Pancreas (tissue), 10 donors: ENCODE results near the gene SLC25A42. TPM values are rescaled to one million over a fixed set of nuclear protein-coding genes. Genes with fewer than 3 reads are reported as not detected.

ENCODE experiments used
- ATAC-seq, 4 donors: fragments of 200-7000 bp; cut with Tn5 transposase; one replicate each; pipeline versions ENCODE4 v1.8.0 to v1.9.1; 2020; ENCODE audit warnings: mild to moderate bottlenecking in 4 of 4, moderate library complexity in 4 of 4
- DNase-seq, 6 donors: peaks; one replicate each; pipeline ENCODE4 v3.0.0-alpha.2; 2020
- FAIRE-seq: peaks from 2 replicates; lab custom pipeline; 2012; peaks lifted over from hg19 to GRCh38; lab: Jason Lieb, UNC
- H3K27ac ChIP-seq, 4 donors: fragments of 200-600 bp; sonication (generic); 1 replicate in 3 of 4; 2 replicates in 1 of 4; pipeline versions ENCODE4 v1.5.0 to v1.8.0; 2020
- H3K27me3 ChIP-seq, 4 donors: fragments of 200-600 bp; one replicate each; pipeline ENCODE4 v1.8.0; 2021
- H3K36me3 ChIP-seq, 3 donors: fragments of 200-600 bp; sonication (generic) in 1 of 3; one replicate each; pipeline versions ENCODE4 v1.5.0 to v1.8.0; 2020 to 2021
- H3K4me1 ChIP-seq, 3 donors: fragments of 200-600 bp; one replicate each; pipeline ENCODE4 v1.8.0; 2021
- H3K4me3 ChIP-seq, 4 donors: fragments of 200-600 bp; sonication (generic) in 2 of 4; one replicate each; pipeline versions ENCODE4 v1.5.0 to v1.8.0; 2020 to 2021
- H3K9me3 ChIP-seq, 4 donors: fragments of 200-600 bp; one replicate each; pipeline ENCODE4 v1.8.0; 2021
- WGBS, 2 donors: extraction: QIAGEN DNeasy Blood & Tissue Kit; methylation state at CpG; one replicate each; pipeline ENCODE4 v1.1.7; 2013; 5-methylcytosine and 5-hydroxymethylcytosine counted together
- intact Hi-C, 3 donors: fragments of 100-400 bp; cut with DNase I; formaldehyde crosslinking; loops; one replicate each; pipeline versions ENCODE4 v1.11.1 to v1.14.2; 2022
- polyA plus RNA-seq, 2 donors: library from polyadenylated mRNA; stranded (reverse); fragments of 200-250 nt; gene quantifications; one replicate each; pipeline ENCODE4 v1.2.3, GENCODE V29; 2013
- total RNA-seq, 6 donors: library from RNA; stranded (reverse); fragmentation: NEBNext Ultra II Directional in 4 of 6; extraction: Animal tissue kit (Norgen Biotek cat#: 25700) in 4 of 6; gene quantifications; one replicate each; pipeline versions ENCODE4 v1.2.1 to v1.2.4, GENCODE V29; 2021 to 2023
- TF ChIP-seq, protein P1 (sequence below), 4 donors: fragments of 200-600 bp; sonication (generic) in 3 of 4; IDR thresholded peaks; one replicate each; pipeline versions ENCODE4 v1.5.0 to v1.8.0; 2021; ENCODE audit warnings: antibody characterized with exemption in 4 of 4
- donor health status: healthy with polysubstance abuse.
- donor health status: DM: no; HTN: no; CAD: no; lungs with moderate emphysema.
- donor health status: DM: no; HTN: no; CAD: no.
- donor health status: control.
- donor health status: control.
- donor health status: Bipolar disorder and iron deficiency.
- donor health status: DM: yes; HTN: yes; CAD: no.
- donor health status: DM: no; HTN: no; CAD: no.
- donor health status: DM: no; HTN: no; CAD: no.
- donor health status: DM: yes; HTN: yes; CAD: no.

The SLC25A42 gene
- total and polyA plus RNA-seq, 8 donors = 3.9 to 8.7 (median 6.6) TPM

DNA sequence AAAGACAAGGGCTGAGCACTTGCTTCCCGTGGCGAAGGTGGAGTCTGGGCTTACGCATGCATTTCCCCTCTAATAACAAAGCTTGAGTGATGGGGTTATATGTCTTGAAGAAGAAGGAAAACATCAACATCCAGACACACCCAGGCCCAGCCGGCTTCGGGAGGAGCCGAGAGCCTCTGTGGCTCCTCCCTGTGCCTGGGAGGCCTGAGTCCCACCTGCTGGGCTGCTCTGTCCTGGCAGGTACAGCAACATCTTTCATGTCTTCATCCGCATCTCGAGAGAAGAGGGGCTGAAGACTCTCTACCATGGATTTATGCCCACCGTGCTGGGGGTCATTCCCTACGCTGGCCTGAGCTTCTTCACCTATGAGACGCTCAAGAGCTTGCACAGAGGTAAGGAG is 43.9 kb downstream of the SLC25A42 start:
- Histone ChIP-seq H3K36me3 (no peaks in the 10 kb centered on the region), H3K9me3 (no peaks in the 10 kb centered on the region), H3K27me3 (no peaks in the 10 kb centered on the region), H3K4me1 (no peaks in the 10 kb centered on the region), H3K27ac (no peak overlapping the region), H3K4me3 (no peak overlapping the region)
- 89 to 93% methylated on average over 11 of the region's 11 CpGs for WGBS, 2 donors
- DNase-seq (no peak), FAIRE-seq (no peak), ATAC-seq (no peak)
- intact Hi-C loops = no loop called here
- TF ChIP-seq, protein P1, sequence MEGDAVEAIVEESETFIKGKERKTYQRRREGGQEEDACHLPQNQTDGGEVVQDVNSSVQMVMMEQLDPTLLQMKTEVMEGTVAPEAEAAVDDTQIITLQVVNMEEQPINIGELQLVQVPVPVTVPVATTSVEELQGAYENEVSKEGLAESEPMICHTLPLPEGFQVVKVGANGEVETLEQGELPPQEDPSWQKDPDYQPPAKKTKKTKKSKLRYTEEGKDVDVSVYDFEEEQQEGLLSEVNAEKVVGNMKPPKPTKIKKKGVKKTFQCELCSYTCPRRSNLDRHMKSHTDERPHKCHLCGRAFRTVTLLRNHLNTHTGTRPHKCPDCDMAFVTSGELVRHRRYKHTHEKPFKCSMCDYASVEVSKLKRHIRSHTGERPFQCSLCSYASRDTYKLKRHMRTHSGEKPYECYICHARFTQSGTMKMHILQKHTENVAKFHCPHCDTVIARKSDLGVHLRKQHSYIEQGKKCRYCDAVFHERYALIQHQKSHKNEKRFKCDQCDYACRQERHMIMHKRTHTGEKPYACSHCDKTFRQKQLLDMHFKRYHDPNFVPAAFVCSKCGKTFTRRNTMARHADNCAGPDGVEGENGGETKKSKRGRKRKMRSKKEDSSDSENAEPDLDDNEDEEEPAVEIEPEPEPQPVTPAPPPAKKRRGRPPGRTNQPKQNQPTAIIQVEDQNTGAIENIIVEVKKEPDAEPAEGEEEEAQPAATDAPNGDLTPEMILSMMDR (IDR thresholded peaks at IDR 0.05) = no peak

DNA sequence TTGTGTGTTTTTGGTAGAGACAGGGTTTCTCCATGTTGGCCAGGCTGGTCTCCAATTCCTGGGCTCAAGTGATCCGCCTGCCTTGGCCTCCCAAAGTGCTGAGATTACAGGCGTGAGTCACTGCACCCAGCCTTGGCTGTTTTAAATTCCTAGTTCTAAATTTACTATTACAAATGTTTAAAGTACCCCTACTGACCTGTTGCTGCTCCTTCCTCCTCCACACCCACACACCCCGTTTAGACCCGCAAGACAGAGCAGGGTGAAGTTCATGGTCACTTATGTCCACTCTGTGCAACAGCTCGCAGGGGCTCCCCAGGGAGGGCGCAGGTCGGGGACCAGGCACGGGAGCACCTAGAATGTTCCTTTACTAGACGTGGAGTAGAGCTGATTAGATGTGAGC is 45.8 kb downstream of the SLC25A42 start:
- no peak for DNase-seq
- FAIRE-seq = no peak
- no peak for ATAC-seq
- H3K27me3 ChIP-seq = no peaks in the 10 kb centered on the region
- no peaks in the 10 kb centered on the region for H3K4me1 ChIP-seq
- intact Hi-C loops = no loop called here
- WGBS, 2 donors = 82 to 90% methylated on average over 9 of the region's 9 CpGs
- TF ChIP-seq, protein P1 (IDR thresholded peaks at IDR 0.05) = no peak
- no peaks in the 10 kb centered on the region for H3K9me3 ChIP-seq
- H3K36me3 ChIP-seq = no peaks in the 10 kb centered on the region
- no peak overlapping the region for H3K4me3 ChIP-seq
- no peak overlapping the region for H3K27ac ChIP-seq

DNA sequence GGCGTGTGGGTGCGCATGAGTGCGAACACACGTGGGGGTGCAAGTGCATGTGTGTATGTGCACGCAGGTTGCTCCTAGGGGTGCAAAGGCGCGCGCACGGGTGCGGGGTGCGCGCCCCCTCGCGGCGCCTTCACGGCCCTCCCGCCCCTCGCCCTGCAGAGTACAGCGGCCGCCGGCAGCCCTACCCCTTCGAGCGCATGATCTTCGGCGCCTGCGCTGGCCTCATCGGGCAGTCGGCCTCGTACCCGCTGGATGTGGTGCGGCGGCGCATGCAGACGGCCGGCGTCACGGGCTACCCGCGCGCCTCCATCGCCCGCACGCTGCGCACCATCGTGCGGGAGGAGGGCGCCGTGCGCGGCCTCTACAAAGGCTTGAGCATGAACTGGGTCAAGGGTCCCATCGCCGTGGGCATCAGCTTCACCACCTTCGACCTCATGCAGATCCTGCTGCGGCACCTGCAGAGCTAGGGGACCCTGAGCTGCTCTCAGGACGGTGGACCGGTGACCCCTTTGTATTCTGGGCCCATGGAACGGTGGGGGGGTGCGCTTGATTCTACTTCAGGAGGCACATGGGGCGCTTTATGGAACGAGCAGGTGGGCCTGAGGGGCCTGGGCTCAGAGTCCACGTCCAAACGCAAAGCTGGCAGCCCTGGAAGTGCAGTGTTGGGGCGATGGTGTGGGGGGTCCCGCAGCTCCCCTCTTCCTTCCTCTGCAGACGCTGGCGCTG is 46.8 kb downstream of the SLC25A42 start:
- Histone ChIP-seq H3K36me3 (no peaks in the 10 kb centered on the region), H3K9me3 (no peaks in the 10 kb centered on the region), H3K4me1 (no peaks in the 10 kb centered on the region), H3K27ac (no peak overlapping the region), H3K4me3 (no peak overlapping the region), H3K27me3 (no peaks in the 10 kb centered on the region)
- TF ChIP-seq, protein P1 (IDR thresholded peaks at IDR 0.05) = no peak
- FAIRE-seq (no peak), DNase-seq (no peak), ATAC-seq (no peak)
- intact Hi-C loops = no loop called here
- 65 to 67% methylated on average over 66 of the region's 66 CpGs for WGBS, 2 donors

DNA sequence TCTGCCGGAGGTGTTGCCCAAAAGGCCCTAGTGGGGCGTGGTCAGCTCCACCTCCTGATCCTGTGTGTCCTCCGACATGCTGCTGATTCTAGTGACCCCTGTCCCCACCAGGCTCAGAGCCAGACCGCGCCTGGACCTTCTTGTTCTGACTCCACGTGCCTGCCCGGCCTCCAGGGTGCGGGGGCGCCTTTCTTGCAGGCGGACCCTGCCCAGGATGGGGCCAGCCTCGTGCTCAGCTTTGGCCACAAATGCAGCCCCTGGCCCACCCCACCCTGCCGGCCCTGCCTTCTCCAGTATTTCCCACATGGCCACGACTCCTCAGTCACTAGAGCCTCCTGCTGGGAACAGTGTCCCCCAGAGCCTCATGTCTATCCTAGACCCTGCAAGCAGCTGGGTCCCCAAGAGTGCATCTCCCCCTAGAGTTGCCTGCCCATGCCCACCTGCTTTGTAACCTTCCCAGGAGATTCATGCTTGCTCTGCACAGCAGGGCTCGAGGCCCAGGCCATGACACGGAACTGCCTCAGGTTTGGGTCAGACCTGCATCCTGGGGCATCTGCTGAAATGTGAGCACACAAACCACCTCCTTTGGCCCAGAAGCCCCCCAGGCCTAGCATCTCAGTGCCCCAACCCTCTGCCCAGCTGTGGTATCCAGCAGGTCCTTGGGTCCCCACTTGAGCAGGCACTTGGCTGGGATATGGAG is 47.5 kb downstream of the SLC25A42 start:
- ATAC-seq (no peak), FAIRE-seq (no peak), DNase-seq (no peak)
- Histone ChIP-seq H3K27me3 (no peaks in the 10 kb centered on the region), H3K9me3 (no peaks in the 10 kb centered on the region), H3K4me1 (no peaks in the 10 kb centered on the region), H3K36me3 (no peaks in the 10 kb centered on the region), H3K4me3 (no peak overlapping the region), H3K27ac (no peak overlapping the region)
- intact Hi-C loops = no loop called here
- WGBS, 2 donors = 84 to 88% methylated on average over 15 of the region's 15 CpGs
- TF ChIP-seq, protein P1 (IDR thresholded peaks at IDR 0.05) = no peak
